Measurements from ENCODE around the gene OR6A2.

OR6A2 gene

GRCh38 chr11:6755953-6756347 lies 43.5 kb downstream of the OR6A2 start:
- DNase-seq (ENCODE audit: low read depth) = no peak

GRCh38 chr11:6755303-6755952 lies 44.1 kb downstream of the OR6A2 start:
- peak; percentile 13 for DNase-seq (ENCODE audit: low read depth)

GRCh38 chr11:6747097-6747668 lies 52.3 kb downstream of the OR6A2 start:
- DNase-seq (ENCODE audit: low read depth) = no peak

GRCh38 chr11:6746626-6747025 lies 52.9 kb downstream of the OR6A2 start:
- DNase-seq (ENCODE audit: low read depth) = no peak

- DNase-seq (ENCODE audit: low read depth) = no peak
Observed at GRCh38 chr11:6746086-6746618, 53.3 kb downstream of the OR6A2 start.

GRCh38 chr11:6745465-6746015 lies 53.9 kb downstream of the OR6A2 start:
- DNase-seq (ENCODE audit: low read depth) = no peak

GRCh38 chr11:6745018-6745417 lies 54.5 kb downstream of the OR6A2 start:
- DNase-seq (ENCODE audit: low read depth) = no peak

- DNase-seq (ENCODE audit: low read depth) = no peak
Observed at GRCh38 chr11:6742260-6742659, 57.2 kb downstream of the OR6A2 start.

All from fibroblast of gingiva (primary cell).